Esophagus (tissue), 2 donors: ENCODE measurements around the gene ATG14. TPM values are rescaled to one million over a fixed set of nuclear protein-coding genes. Genes with fewer than 3 reads are reported as not detected.

Experiments
- H3K27ac ChIP-seq, 2 donors: one replicate each; pipeline ENCODE4 v1.5.1; 2013; ENCODE audit warnings: low read depth in 2 of 2, mild to moderate bottlenecking in 2 of 2, inconsistent platforms in 1 of 2, low read length in 1 of 2, moderate library complexity in 1 of 2
- H3K27me3 ChIP-seq, 2 donors: one replicate each; pipeline ENCODE4 v1.6.1; 2013; ENCODE audit warnings: low read length in 2 of 2, control low read depth in 1 of 2, mild to moderate bottlenecking in 1 of 2; ENCODE audit not compliant: insufficient read depth in 2 of 2, control insufficient read depth in 1 of 2
- H3K36me3 ChIP-seq, 2 donors: one replicate each; pipeline ENCODE4 v1.6.1; 2013; ENCODE audit warnings: low read length in 1 of 2; ENCODE audit not compliant: control insufficient read depth in 2 of 2, insufficient read depth in 2 of 2
- H3K4me1 ChIP-seq, 2 donors: one replicate each; pipeline ENCODE4 v1.6.1; 2013; ENCODE audit warnings: low read length in 1 of 2; ENCODE audit not compliant: control insufficient read depth in 2 of 2, insufficient read depth in 2 of 2
- H3K4me3 ChIP-seq, 2 donors: one replicate each; pipeline ENCODE4 v1.5.1; 2013; ENCODE audit warnings: low read length in 2 of 2, mild to moderate bottlenecking in 2 of 2, low read depth in 1 of 2, moderate library complexity in 1 of 2
- H3K9me3 ChIP-seq, 2 donors: one replicate each; pipeline ENCODE4 v1.6.1; 2013; ENCODE audit warnings: mild to moderate bottlenecking in 2 of 2, low read depth in 1 of 2, low read length in 1 of 2, moderate library complexity in 1 of 2; ENCODE audit not compliant: control insufficient read depth in 2 of 2, insufficient read depth in 1 of 2
- WGBS, 2 donors: extraction: QIAGEN DNeasy Blood & Tissue Kit; methylation state at CpG; one replicate each; pipeline ENCODE4 v1.1.7; 2013; 5-methylcytosine and 5-hydroxymethylcytosine counted together
- polyA plus RNA-seq, 2 donors: library from polyadenylated mRNA; stranded (reverse); fragments of 200-250 nt; gene quantifications; one replicate each; pipeline ENCODE4 v1.2.3, GENCODE V29; 2013
- donor health status: healthy with polysubstance abuse.
- donor health status: Bipolar disorder and iron deficiency.

Gene ATG14
- polyA plus RNA-seq, 2 donors = 4.2 to 5.8 TPM

GRCh38 chr14:55370883-55371455 lies 40.7 kb downstream of the ATG14 start:
- Histone ChIP-seq H3K27me3 (no peaks in the 10 kb centered on the region), H3K9me3 (no peaks in the 10 kb centered on the region), H3K4me3 (no peak overlapping the region), H3K27ac (no peak overlapping the region), H3K36me3 (peaks cover 0 to 12% of the 10 kb centered on the region in 2 donors), H3K4me1 (no peaks in the 10 kb centered on the region)
- WGBS, 2 donors = 88 to 89% methylated on average over 11 of the region's 11 CpGs

GRCh38 chr14:55366271-55366670 lies 45.4 kb downstream of the ATG14 start:
- no peaks in the 10 kb centered on the region for H3K4me1 ChIP-seq
- H3K27me3 ChIP-seq = no peaks in the 10 kb centered on the region
- WGBS, 2 donors = 54 to 62% methylated on average over 3 of the region's 3 CpGs
- H3K36me3 ChIP-seq = peaks cover 0 to 12% of the 10 kb centered on the region in 2 donors
- H3K27ac ChIP-seq = no peak overlapping the region
- H3K4me3 ChIP-seq = no peak overlapping the region
- H3K9me3 ChIP-seq = peaks cover 0 to 2% of the 10 kb centered on the region in 2 donors

GRCh38 chr14:55361190-55361589 lies 50.4 kb downstream of the ATG14 start:
- Histone ChIP-seq H3K4me3 (no peak overlapping the region), H3K27ac (no peak overlapping the region), H3K27me3 (no peaks in the 10 kb centered on the region), H3K9me3 (peaks cover 0 to 2% of the 10 kb centered on the region in 2 donors), H3K4me1 (no peaks in the 10 kb centered on the region), H3K36me3 (peaks cover 0 to under 1% of the 10 kb centered on the region in 2 donors)
- WGBS, 2 donors = 89 to 94% methylated on average over 2 of the region's 2 CpGs

- no peaks in the 10 kb centered on the region for H3K27me3 ChIP-seq
- 83 to 85% methylated on average over 4 of the region's 4 CpGs for WGBS, 2 donors
These were observed 52.3 kb downstream of the ATG14 start for GRCh38 chr14:55359307-55359706.

GRCh38 chr14:55356913-55357312 lies 54.7 kb downstream of the ATG14 start:
- Histone ChIP-seq H3K4me1 (peaks cover 0 to 3% of the 10 kb centered on the region in 2 donors), H3K27me3 (no peaks in the 10 kb centered on the region), H3K4me3 (no peak overlapping the region), H3K27ac (no peak overlapping the region), H3K36me3 (peaks cover 0 to 16% of the 10 kb centered on the region in 2 donors), H3K9me3 (no peaks in the 10 kb centered on the region)
- WGBS, 2 donors = 76 to 83% methylated on average over 2 of the region's 2 CpGs

More at GRCh38 chr14:55359307-55359706, 52.3 kb downstream of the ATG14 start:
- Histone ChIP-seq H3K9me3 (no peaks in the 10 kb centered on the region), H3K4me3 (no peak overlapping the region), H3K4me1 (peaks cover 0 to 2% of the 10 kb centered on the region in 2 donors), H3K36me3 (peaks cover 0 to 10% of the 10 kb centered on the region in 2 donors), H3K27ac (no peak overlapping the region)

GRCh38 chr14:55355922-55356321 lies 55.7 kb downstream of the ATG14 start:
- H3K27me3 ChIP-seq = no peaks in the 10 kb centered on the region
- WGBS, 2 donors = 85 to 87% methylated on average over 6 of the region's 6 CpGs
- H3K4me3 ChIP-seq = no peak overlapping the region
- H3K27ac ChIP-seq = no peak overlapping the region
- H3K4me1 ChIP-seq = peaks cover 0 to 3% of the 10 kb centered on the region in 2 donors
- no peaks in the 10 kb centered on the region for H3K9me3 ChIP-seq
- peaks cover 0 to 22% of the 10 kb centered on the region in 2 donors for H3K36me3 ChIP-seq

- peaks cover 0 to 3% of the 10 kb centered on the region in 2 donors for H3K4me1 ChIP-seq
- no peak overlapping the region for H3K4me3 ChIP-seq
- peaks cover 0 to 27% of the 10 kb centered on the region in 2 donors for H3K36me3 ChIP-seq
- no peaks in the 10 kb centered on the region for H3K27me3 ChIP-seq
- no peaks in the 10 kb centered on the region for H3K9me3 ChIP-seq
- peak overlapping the region; percentile 53 to 70 for H3K27ac ChIP-seq
- 43 to 44% methylated on average over 5 of the region's 5 CpGs for WGBS, 2 donors
These were observed 57.1 kb downstream of the ATG14 start for GRCh38 chr14:55354500-55354899.

- no peaks in the 10 kb centered on the region for H3K27me3 ChIP-seq
- 75 to 80% methylated on average over 11 of the region's 11 CpGs for WGBS, 2 donors
- peaks cover 0 to 27% of the 10 kb centered on the region in 2 donors for H3K36me3 ChIP-seq
- peaks cover 0 to 3% of the 10 kb centered on the region in 2 donors for H3K4me1 ChIP-seq
- H3K4me3 ChIP-seq = no peak overlapping the region
- no peaks in the 10 kb centered on the region for H3K9me3 ChIP-seq
- H3K27ac ChIP-seq = peak overlapping the region; percentile 53 to 70
These were observed 57.8 kb downstream of the ATG14 start for GRCh38 chr14:55353686-55354467.

- peaks cover 0 to 27% of the 10 kb centered on the region in 2 donors for H3K36me3 ChIP-seq
- WGBS, 2 donors = 91 to 93% methylated on average over 9 of the region's 9 CpGs
- peaks cover 0 to 3% of the 10 kb centered on the region in 2 donors for H3K4me1 ChIP-seq
- H3K9me3 ChIP-seq = no peaks in the 10 kb centered on the region
- no peak overlapping the region for H3K4me3 ChIP-seq
- H3K27me3 ChIP-seq = no peaks in the 10 kb centered on the region
- H3K27ac ChIP-seq = no peak overlapping the region
These were observed 59.4 kb downstream of the ATG14 start for GRCh38 chr14:55352201-55352600.
